Measurements from ENCODE around the gene PSMA6.

The PSMA6 gene

DNA sequence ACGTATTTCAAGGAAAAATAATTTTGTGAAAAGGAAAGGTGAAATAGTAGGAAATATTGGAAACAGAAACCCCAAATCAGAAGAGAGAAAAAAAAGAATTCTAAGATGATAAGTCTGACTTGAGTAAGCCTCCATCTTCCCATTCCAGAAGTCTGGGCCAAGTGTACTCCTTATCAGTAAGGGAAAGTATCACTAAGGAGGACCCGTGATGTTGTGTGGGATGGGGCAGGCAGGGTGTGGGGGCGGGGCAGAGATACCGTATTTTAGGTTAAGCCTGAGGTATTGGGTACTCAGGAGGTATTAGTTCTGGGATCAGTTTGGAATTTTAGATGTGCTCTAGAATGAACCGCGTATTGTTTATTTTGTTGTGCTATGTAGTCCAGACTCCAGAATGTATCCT, 33.8 kb upstream of the PSMA6 start:
- TF ChIP-seq CREB1 (IDR thresholded peaks at IDR 0.05; ENCODE audit: low read depth) (no peak), RAD21 (IDR thresholded peaks at IDR 0.05; ENCODE audit: low read depth) (no peak), EP300 (IDR thresholded peaks at IDR 0.05; ENCODE audit: borderline replicate concordance) (no peak), ZBTB7A (IDR thresholded peaks at IDR 0.05; ENCODE audit: low read depth) (no peak), TAF1 (IDR thresholded peaks at IDR 0.05; ENCODE audit: low read depth) (no peak), FOXM1 (IDR thresholded peaks at IDR 0.05; ENCODE audit: borderline replicate concordance, low read depth) (no peak), CEBPB (IDR thresholded peaks at IDR 0.05) (no peak), EGR1 (IDR thresholded peaks at IDR 0.05) (no peak)
- TF ChIP-seq, protein P1, sequence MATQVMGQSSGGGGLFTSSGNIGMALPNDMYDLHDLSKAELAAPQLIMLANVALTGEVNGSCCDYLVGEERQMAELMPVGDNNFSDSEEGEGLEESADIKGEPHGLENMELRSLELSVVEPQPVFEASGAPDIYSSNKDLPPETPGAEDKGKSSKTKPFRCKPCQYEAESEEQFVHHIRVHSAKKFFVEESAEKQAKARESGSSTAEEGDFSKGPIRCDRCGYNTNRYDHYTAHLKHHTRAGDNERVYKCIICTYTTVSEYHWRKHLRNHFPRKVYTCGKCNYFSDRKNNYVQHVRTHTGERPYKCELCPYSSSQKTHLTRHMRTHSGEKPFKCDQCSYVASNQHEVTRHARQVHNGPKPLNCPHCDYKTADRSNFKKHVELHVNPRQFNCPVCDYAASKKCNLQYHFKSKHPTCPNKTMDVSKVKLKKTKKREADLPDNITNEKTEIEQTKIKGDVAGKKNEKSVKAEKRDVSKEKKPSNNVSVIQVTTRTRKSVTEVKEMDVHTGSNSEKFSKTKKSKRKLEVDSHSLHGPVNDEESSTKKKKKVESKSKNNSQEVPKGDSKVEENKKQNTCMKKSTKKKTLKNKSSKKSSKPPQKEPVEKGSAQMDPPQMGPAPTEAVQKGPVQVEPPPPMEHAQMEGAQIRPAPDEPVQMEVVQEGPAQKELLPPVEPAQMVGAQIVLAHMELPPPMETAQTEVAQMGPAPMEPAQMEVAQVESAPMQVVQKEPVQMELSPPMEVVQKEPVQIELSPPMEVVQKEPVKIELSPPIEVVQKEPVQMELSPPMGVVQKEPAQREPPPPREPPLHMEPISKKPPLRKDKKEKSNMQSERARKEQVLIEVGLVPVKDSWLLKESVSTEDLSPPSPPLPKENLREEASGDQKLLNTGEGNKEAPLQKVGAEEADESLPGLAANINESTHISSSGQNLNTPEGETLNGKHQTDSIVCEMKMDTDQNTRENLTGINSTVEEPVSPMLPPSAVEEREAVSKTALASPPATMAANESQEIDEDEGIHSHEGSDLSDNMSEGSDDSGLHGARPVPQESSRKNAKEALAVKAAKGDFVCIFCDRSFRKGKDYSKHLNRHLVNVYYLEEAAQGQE (IDR thresholded peaks at IDR 0.05; ENCODE audit: low read depth) = no peak
- TF ChIP-seq, protein P2, sequence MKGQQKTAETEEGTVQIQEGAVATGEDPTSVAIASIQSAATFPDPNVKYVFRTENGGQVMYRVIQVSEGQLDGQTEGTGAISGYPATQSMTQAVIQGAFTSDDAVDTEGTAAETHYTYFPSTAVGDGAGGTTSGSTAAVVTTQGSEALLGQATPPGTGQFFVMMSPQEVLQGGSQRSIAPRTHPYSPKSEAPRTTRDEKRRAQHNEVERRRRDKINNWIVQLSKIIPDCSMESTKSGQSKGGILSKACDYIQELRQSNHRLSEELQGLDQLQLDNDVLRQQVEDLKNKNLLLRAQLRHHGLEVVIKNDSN (IDR thresholded peaks at IDR 0.05) = no peak

- TF ChIP-seq TEAD4 (IDR thresholded peaks at IDR 0.05) (no peak), NFIC (IDR thresholded peaks at IDR 0.05) (no peak), YY1 (IDR thresholded peaks at IDR 0.05; ENCODE audit: low read depth) (no peak), EP300 (IDR thresholded peaks at IDR 0.05; ENCODE audit: borderline replicate concordance) (no peak), CEBPB (IDR thresholded peaks at IDR 0.05) (no peak), RAD21 (IDR thresholded peaks at IDR 0.05; ENCODE audit: low read depth) (no peak), EGR1 (IDR thresholded peaks at IDR 0.05) (no peak), ZBTB7A (IDR thresholded peaks at IDR 0.05; ENCODE audit: low read depth) (no peak)
- TF ChIP-seq, protein P2 (IDR thresholded peaks at IDR 0.05) = no peak
- TF ChIP-seq, protein P3, sequence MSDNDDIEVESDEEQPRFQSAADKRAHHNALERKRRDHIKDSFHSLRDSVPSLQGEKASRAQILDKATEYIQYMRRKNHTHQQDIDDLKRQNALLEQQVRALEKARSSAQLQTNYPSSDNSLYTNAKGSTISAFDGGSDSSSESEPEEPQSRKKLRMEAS (IDR thresholded peaks at IDR 0.05) = no peak
- TF ChIP-seq, protein P1 (IDR thresholded peaks at IDR 0.05; ENCODE audit: low read depth) = no peak
Measured at GRCh38 chr14:35261774-35262173, 30.4 kb upstream of the PSMA6 start.

DNA sequence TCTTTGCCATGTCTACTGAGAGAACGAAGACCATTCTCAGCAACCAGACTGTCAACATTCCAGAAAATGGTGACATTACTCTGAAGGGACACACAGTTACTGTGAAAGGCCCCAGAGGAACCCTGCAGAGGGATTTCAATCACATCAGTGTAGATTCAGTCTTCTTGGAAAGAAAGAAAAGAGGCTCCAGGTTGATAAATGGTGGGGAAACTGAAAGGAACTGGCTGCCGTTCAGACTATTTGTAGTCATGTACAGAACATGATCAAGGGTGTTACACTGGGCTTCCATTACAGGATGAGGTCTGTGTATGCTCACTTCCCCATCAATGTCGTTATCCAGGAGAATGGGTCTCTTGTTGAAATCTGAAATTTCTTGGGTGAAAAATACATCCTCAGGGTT, 29.7 kb upstream of the PSMA6 start:
- TF ChIP-seq EGR1 (IDR thresholded peaks at IDR 0.05) = no peak
- no peak for TF ChIP-seq EP300 (IDR thresholded peaks at IDR 0.05; ENCODE audit: borderline replicate concordance)
- no peak for TF ChIP-seq FOXM1 (IDR thresholded peaks at IDR 0.05; ENCODE audit: borderline replicate concordance, low read depth)
- TF ChIP-seq RAD21 (IDR thresholded peaks at IDR 0.05; ENCODE audit: low read depth) = no peak
- no peak for TF ChIP-seq NFIC (IDR thresholded peaks at IDR 0.05)
- no peak for TF ChIP-seq YY1 (IDR thresholded peaks at IDR 0.05; ENCODE audit: low read depth)
- TF ChIP-seq CREB1 (IDR thresholded peaks at IDR 0.05; ENCODE audit: low read depth) = no peak
- TF ChIP-seq TAF1 (IDR thresholded peaks at IDR 0.05; ENCODE audit: low read depth) = no peak
- TF ChIP-seq, protein P3 (IDR thresholded peaks at IDR 0.05) = no peak
- TF ChIP-seq TEAD4 (IDR thresholded peaks at IDR 0.05) = no peak
- no peak for TF ChIP-seq TCF12 (IDR thresholded peaks at IDR 0.05; ENCODE audit: low read depth)
- no peak for TF ChIP-seq CEBPB (IDR thresholded peaks at IDR 0.05)
- TF ChIP-seq, protein P2 (IDR thresholded peaks at IDR 0.05) = no peak
- TF ChIP-seq, protein P1 (IDR thresholded peaks at IDR 0.05; ENCODE audit: low read depth) = no peak
- no peak for TF ChIP-seq ZBTB7A (IDR thresholded peaks at IDR 0.05; ENCODE audit: low read depth)

- TF ChIP-seq, protein P1 (IDR thresholded peaks at IDR 0.05; ENCODE audit: low read depth) = no peak
- TF ChIP-seq NFIC (IDR thresholded peaks at IDR 0.05) = no peak
- TF ChIP-seq CEBPB (IDR thresholded peaks at IDR 0.05) = no peak
- no peak for TF ChIP-seq TEAD4 (IDR thresholded peaks at IDR 0.05)
- no peak for TF ChIP-seq EP300 (IDR thresholded peaks at IDR 0.05; ENCODE audit: borderline replicate concordance)
- TF ChIP-seq EGR1 (IDR thresholded peaks at IDR 0.05) = no peak
- TF ChIP-seq TCF12 (IDR thresholded peaks at IDR 0.05; ENCODE audit: low read depth) = no peak
- TF ChIP-seq TAF1 (IDR thresholded peaks at IDR 0.05; ENCODE audit: low read depth) = no peak
- TF ChIP-seq, protein P3 (IDR thresholded peaks at IDR 0.05) = no peak
- TF ChIP-seq, protein P2 (IDR thresholded peaks at IDR 0.05) = no peak
- no peak for TF ChIP-seq FOXM1 (IDR thresholded peaks at IDR 0.05; ENCODE audit: borderline replicate concordance, low read depth)
- TF ChIP-seq RAD21 (IDR thresholded peaks at IDR 0.05; ENCODE audit: low read depth) = no peak
- TF ChIP-seq YY1 (IDR thresholded peaks at IDR 0.05; ENCODE audit: low read depth) = no peak
- no peak for TF ChIP-seq ZBTB7A (IDR thresholded peaks at IDR 0.05; ENCODE audit: low read depth)
- no peak for TF ChIP-seq CREB1 (IDR thresholded peaks at IDR 0.05; ENCODE audit: low read depth)
Measured at GRCh38 chr14:35268946-35269345, 23.2 kb upstream of the PSMA6 start.
